ENCODE results near the gene SCUBE1. TPM values are rescaled to one million over a fixed set of nuclear protein-coding genes. Genes with fewer than 3 reads are reported as not detected.

SCUBE1 gene
- total RNA-seq, 1 donor from 2014 or later = 25.9 TPM

DNA sequence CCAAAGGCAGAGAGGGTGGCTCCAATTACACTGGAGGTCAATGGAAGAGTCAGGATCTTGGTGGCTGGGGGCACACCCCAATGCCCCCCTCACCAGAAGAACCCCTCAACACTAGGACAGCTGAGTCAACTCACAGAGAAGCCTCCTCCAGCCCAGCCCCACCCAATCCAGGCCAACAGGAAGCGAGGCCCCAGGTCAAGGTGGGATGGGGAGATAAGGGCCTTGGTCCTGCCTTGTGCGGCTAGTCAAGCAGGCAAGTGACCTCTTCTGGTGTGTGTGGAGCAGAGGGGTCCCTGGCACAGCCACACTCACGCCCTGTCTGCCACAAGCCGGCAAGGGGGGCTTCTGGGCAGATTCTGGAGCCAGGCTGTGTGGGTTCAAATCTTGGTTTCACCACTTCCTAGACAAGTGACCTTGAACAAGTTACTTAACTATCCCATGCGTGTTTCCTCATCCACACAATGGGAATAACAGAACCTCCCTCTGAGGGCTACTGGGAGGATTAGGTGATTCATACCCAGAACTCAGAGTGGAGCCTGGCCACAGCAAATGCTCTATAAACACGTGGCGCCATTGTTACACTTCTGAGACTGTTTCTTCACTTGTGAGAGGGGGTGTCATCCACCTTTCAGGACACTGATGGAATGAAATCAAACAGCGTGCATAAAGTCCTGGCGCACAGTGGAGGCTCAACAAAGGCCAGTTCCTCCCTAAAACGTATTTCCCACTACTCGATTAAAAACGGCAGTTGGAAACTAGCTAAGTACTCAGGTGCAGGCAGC is 159.5 kb downstream of the SCUBE1 start:
- TF ChIP-seq, protein P1, sequence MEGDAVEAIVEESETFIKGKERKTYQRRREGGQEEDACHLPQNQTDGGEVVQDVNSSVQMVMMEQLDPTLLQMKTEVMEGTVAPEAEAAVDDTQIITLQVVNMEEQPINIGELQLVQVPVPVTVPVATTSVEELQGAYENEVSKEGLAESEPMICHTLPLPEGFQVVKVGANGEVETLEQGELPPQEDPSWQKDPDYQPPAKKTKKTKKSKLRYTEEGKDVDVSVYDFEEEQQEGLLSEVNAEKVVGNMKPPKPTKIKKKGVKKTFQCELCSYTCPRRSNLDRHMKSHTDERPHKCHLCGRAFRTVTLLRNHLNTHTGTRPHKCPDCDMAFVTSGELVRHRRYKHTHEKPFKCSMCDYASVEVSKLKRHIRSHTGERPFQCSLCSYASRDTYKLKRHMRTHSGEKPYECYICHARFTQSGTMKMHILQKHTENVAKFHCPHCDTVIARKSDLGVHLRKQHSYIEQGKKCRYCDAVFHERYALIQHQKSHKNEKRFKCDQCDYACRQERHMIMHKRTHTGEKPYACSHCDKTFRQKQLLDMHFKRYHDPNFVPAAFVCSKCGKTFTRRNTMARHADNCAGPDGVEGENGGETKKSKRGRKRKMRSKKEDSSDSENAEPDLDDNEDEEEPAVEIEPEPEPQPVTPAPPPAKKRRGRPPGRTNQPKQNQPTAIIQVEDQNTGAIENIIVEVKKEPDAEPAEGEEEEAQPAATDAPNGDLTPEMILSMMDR (IDR thresholded peaks at IDR 0.05) = no peak
- TF ChIP-seq EZH2phosphoT487 (IDR thresholded peaks at IDR 0.05) (no peak), EZH2 (IDR thresholded peaks at IDR 0.05) (no peak)
- Mint-ChIP-seq H3K27me3 (ENCODE audit: insufficient read depth, low read depth) (no peaks in the 10 kb centered on the region), H3K4me3 (peak overlapping the region; percentile 74), H3K9me3 (no peaks in the 10 kb centered on the region), H3K36me3 (peaks cover 11% of the 10 kb centered on the region), H3K27ac (no peak overlapping the region), H3K4me1 (peaks cover 24% of the 10 kb centered on the region)
- Histone ChIP-seq H3K27ac (no peak overlapping the region), H4K20me1 (ENCODE audit: low read depth) (peaks cover 35% of the 10 kb centered on the region), H3K9me3 (ENCODE audit: low read depth) (no peaks in the 10 kb centered on the region), H3K9ac (no peak overlapping the region), H2AFZ (replicated peaks) (no peak overlapping the region), H3K79me2 (ENCODE audit: low read depth) (peaks cover 31% of the 10 kb centered on the region), H3K4me1 (peaks cover 7% of the 10 kb centered on the region), H3K4me2 (no peak overlapping the region), H3F3A (ENCODE audit: low read depth) (peaks cover 12% of the 10 kb centered on the region), H3K27me3 (no peaks in the 10 kb centered on the region), H3K36me3 (no peaks in the 10 kb centered on the region), H3K4me3 (no peak overlapping the region)
- DNase-seq (ENCODE audit: low spot score) = no peak

DNA sequence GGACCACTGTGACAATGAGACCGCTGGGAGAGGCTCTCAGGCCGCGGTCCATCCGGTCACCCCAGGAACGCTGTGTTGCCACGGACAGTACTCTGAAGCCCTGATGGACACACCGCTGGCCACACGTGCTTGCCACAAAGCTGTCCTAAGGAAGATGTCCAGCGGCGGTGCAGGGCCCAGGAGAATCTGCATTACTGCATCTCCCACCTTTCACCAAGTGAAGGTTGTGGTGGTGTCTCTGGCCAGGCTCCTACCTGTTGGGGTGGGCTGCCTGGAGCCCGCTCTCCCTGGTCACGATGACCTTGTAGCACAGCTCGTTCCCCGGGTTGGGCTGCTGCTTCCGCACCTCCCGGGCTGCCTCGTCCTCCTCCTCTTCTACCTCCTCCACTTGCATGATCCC is 160.4 kb downstream of the SCUBE1 start:
- Mint-ChIP-seq H3K27ac (no peak overlapping the region), H3K4me1 (peaks cover 19% of the 10 kb centered on the region), H3K4me3 (no peak overlapping the region), H3K9me3 (no peaks in the 10 kb centered on the region), H3K27me3 (ENCODE audit: insufficient read depth, low read depth) (no peaks in the 10 kb centered on the region), H3K36me3 (peaks cover 13% of the 10 kb centered on the region)
- Histone ChIP-seq H3K27ac (no peak overlapping the region), H4K20me1 (ENCODE audit: low read depth) (peaks cover 35% of the 10 kb centered on the region), H3F3A (ENCODE audit: low read depth) (peaks cover 2% of the 10 kb centered on the region), H2AFZ (replicated peaks) (no peak overlapping the region), H3K9ac (no peak overlapping the region), H3K36me3 (no peaks in the 10 kb centered on the region), H3K27me3 (no peaks in the 10 kb centered on the region), H3K4me2 (no peak overlapping the region), H3K9me3 (ENCODE audit: low read depth) (no peaks in the 10 kb centered on the region), H3K79me2 (ENCODE audit: low read depth) (peaks cover 31% of the 10 kb centered on the region), H3K4me3 (no peak overlapping the region), H3K4me1 (peaks cover 7% of the 10 kb centered on the region)
- DNase-seq (ENCODE audit: low spot score) = no peak
- TF ChIP-seq EZH2 (IDR thresholded peaks at IDR 0.05) (no peak), EZH2phosphoT487 (IDR thresholded peaks at IDR 0.05) (no peak)
- TF ChIP-seq, protein P1 (IDR thresholded peaks at IDR 0.05) = no peak

DNA sequence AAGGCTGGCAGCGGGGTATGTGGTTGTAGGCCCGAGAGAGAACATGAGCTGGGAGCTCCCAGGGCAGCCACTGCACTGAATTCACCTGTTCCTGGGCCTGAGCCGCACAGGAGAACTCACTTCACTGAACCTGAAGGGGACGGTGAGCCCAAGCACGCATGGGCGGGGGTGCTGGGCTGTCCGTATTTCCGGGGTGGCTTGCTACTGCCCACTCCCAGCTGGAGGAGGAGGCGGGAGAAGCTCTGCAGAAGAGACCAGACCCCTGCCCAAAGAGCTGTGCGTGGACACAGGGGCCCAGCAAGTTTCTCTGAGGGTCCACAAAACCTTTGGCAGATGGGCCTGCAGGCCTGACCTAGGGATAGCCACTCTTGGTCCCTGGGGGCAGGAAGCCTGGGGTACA is 161.1 kb downstream of the SCUBE1 start:
- H3K27ac Mint-ChIP-seq = no peak overlapping the region
- DNase-seq (ENCODE audit: low spot score) = no peak
- no peak for TF ChIP-seq EZH2phosphoT487 (IDR thresholded peaks at IDR 0.05)
- TF ChIP-seq, protein P1 (IDR thresholded peaks at IDR 0.05) = no peak
- TF ChIP-seq EZH2 (IDR thresholded peaks at IDR 0.05) = no peak
- Histone ChIP-seq H3K4me2 (no peak overlapping the region), H3K79me2 (ENCODE audit: low read depth) (peaks cover 31% of the 10 kb centered on the region), H3K4me1 (peaks cover 7% of the 10 kb centered on the region), H3K9me3 (ENCODE audit: low read depth) (no peaks in the 10 kb centered on the region), H4K20me1 (ENCODE audit: low read depth) (peaks cover 35% of the 10 kb centered on the region), H3K27me3 (no peaks in the 10 kb centered on the region), H3F3A (ENCODE audit: low read depth) (no peaks in the 10 kb centered on the region), H3K9ac (no peak overlapping the region), H3K4me3 (no peak overlapping the region), H3K36me3 (no peaks in the 10 kb centered on the region), H2AFZ (replicated peaks) (no peak overlapping the region), H3K27ac (no peak overlapping the region)
- H3K27me3 Mint-ChIP-seq (ENCODE audit: insufficient read depth, low read depth) = no peaks in the 10 kb centered on the region
- peaks cover 19% of the 10 kb centered on the region for H3K4me1 Mint-ChIP-seq
- no peak overlapping the region for H3K4me3 Mint-ChIP-seq
- H3K9me3 Mint-ChIP-seq = no peaks in the 10 kb centered on the region
- peaks cover 13% of the 10 kb centered on the region for H3K36me3 Mint-ChIP-seq
